SK-N-SH (cell line): ENCODE results near the gene NCS1. TPM values are rescaled to one million over a fixed set of nuclear protein-coding genes. Genes with fewer than 3 reads are reported as not detected.
A peak's percentile ranks its signal among the peaks of the same experiment; 100 is the strongest.

Source experiments
- CTCF ChIA-PET: fragments of 300-600, 350-600 bp; formaldehyde crosslinking; extraction: SDS; loops from one replicate; lab custom pipeline; 2021; lab: Yijun Ruan, JAX
- POLR2A ChIA-PET: fragments of 350-600 bp; sonication (Branson Sonifier 250); formaldehyde crosslinking; extraction: SDS; loops from one replicate; lab custom pipeline; 2020; ENCODE audit warnings: antibody characterized with exemption, inconsistent platforms; lab: Yijun Ruan, JAX
- DNase-seq: peaks from one replicate; pipeline ENCODE4 v3.0.0; 2012
- H2AFZ ChIP-seq: fragments of 200-600 bp; sonication (generic); 2 replicates; pipeline ENCODE4 v1.8.1; 2016; ENCODE audit warnings: antibody characterized with exemption, mild to moderate bottlenecking, low read depth
- H3F3A ChIP-seq: fragments of 200-600 bp; sonication (generic); replicated peaks from 2 replicates; pipeline ENCODE3; 2016; ENCODE audit warnings: antibody characterized with exemption, mild to moderate bottlenecking; ENCODE audit not compliant: insufficient read depth
- H3K27ac ChIP-seq, 2 experiments: fragments of 200-500 bp in 1 of 2; fragments of 200-600 bp in 1 of 2; sonication (Bioruptor generic) in 1 of 2; sonication (generic), shearing (Covaris generic) in 1 of 2; 2 replicates each; pipeline versions ENCODE4 v1.5.1 to v1.6.1; 2014 to 2016; ENCODE audit warnings: low read depth in 2 of 2, inconsistent platforms in 1 of 2, low read length in 1 of 2, mild to moderate bottlenecking in 1 of 2, mixed read lengths in 1 of 2
- H3K27me3 ChIP-seq: fragments of 200-600 bp; sonication (generic), shearing (Covaris generic); 2 replicates; pipeline ENCODE4 v1.6.1; 2016; ENCODE audit warnings: mixed run types; ENCODE audit not compliant: insufficient read depth
- H3K36me3 ChIP-seq, 2 experiments: fragments of 200-500 bp in 1 of 2; fragments of 200-600 bp in 1 of 2; sonication (Bioruptor generic) in 1 of 2; sonication (generic) in 1 of 2; replicated peaks in 1 of 2; 2 replicates each; pipeline versions ENCODE3 to v1.5.1; 2014 to 2016; ENCODE audit warnings: low read length in 1 of 2, mild to moderate bottlenecking in 1 of 2; ENCODE audit not compliant: insufficient read depth in 2 of 2, control insufficient read depth in 1 of 2
- H3K4me1 ChIP-seq, 2 experiments: fragments of 200-500 bp in 1 of 2; fragments of 200-600 bp in 1 of 2; sonication (Bioruptor generic) in 1 of 2; sonication (generic), shearing (Covaris generic) in 1 of 2; 2 replicates each; pipeline versions ENCODE4 v1.5.1 to v1.6.1; 2014 to 2016; ENCODE audit warnings: low read depth in 1 of 2, low read length in 1 of 2, mixed run types in 1 of 2; ENCODE audit not compliant: insufficient read depth in 2 of 2, control insufficient read depth in 1 of 2
- H3K4me2 ChIP-seq: fragments of 200-600 bp; sonication (generic), shearing (Covaris generic); 2 replicates; pipeline ENCODE4 v1.6.1; 2017; ENCODE audit warnings: mixed run types
- H3K4me3 ChIP-seq, 2 experiments: fragments of 200-500 bp in 1 of 2; fragments of 200-600 bp in 1 of 2; sonication (Bioruptor generic) in 1 of 2; sonication (generic), shearing (Covaris generic) in 1 of 2; 2 replicates each; pipeline versions ENCODE4 v1.5.1 to v1.8.1; 2014 to 2016; ENCODE audit warnings: low read depth in 2 of 2, inconsistent platforms in 1 of 2, low read length in 1 of 2, mild to moderate bottlenecking in 1 of 2, mixed read lengths in 1 of 2, moderate library complexity in 1 of 2
- H3K79me2 ChIP-seq: fragments of 200-600 bp; sonication (generic); 2 replicates; pipeline ENCODE4 v1.8.1; 2017; ENCODE audit warnings: mild to moderate bottlenecking; ENCODE audit not compliant: insufficient read depth
- H3K9ac ChIP-seq: fragments of 200-600 bp; sonication (generic); 2 replicates; pipeline ENCODE4 v1.6.1; 2017; ENCODE audit warnings: mixed run types
- H3K9me2 ChIP-seq: fragments of 200-600 bp; sonication (generic); 2 replicates; pipeline ENCODE4 v1.6.1; 2017; ENCODE audit warnings: mixed run types
- H3K9me3 ChIP-seq: fragments of 200-600 bp; sonication (generic); 2 replicates; pipeline ENCODE4 v1.6.1; 2017; ENCODE audit warnings: mixed run types, mild to moderate bottlenecking, moderate library complexity
- H4K20me1 ChIP-seq: fragments of 200-600 bp; sonication (generic); 2 replicates; pipeline ENCODE4 v1.6.1; 2017; ENCODE audit warnings: mild to moderate bottlenecking, mixed run types; ENCODE audit not compliant: insufficient read depth
- CHD2 ChIP-seq: fragments of 150-350 bp; IDR thresholded peaks from 2 replicates; pipeline ENCODE4 v1.6.1; 2018; ENCODE audit warnings: low read length; ENCODE audit not compliant: partially characterized antibody
- ELF1 ChIP-seq: IDR thresholded peaks from 2 replicates; pipeline ENCODE4 v1.4.0; 2012
- EZH2phosphoT487 ChIP-seq: fragments of 200-600 bp; sonication (generic); IDR thresholded peaks from 2 replicates; pipeline ENCODE4 v1.6.1; 2017; ENCODE audit warnings: low read depth, mixed run types, mild to moderate bottlenecking, antibody characterized with exemption, moderate library complexity, borderline replicate concordance
- GABPA ChIP-seq: IDR thresholded peaks from 2 replicates; pipeline ENCODE4 v1.4.0; 2012; ENCODE audit warnings: low read depth, mild to moderate bottlenecking
- GATA2 ChIP-seq: sonication (generic); formaldehyde crosslinking; IDR thresholded peaks from 2 replicates; pipeline ENCODE4 v1.5.0; 2020; ENCODE audit warnings: mild to moderate bottlenecking, missing genetic modification reagents
- IRF3 ChIP-seq: fragments of 150-350 bp; IDR thresholded peaks from 2 replicates; pipeline ENCODE4 v1.6.1; 2016; ENCODE audit warnings: mild to moderate bottlenecking, low read depth, low read length
- JUND ChIP-seq: IDR thresholded peaks from 2 replicates; pipeline ENCODE4 v1.4.0; 2012
- PBX3 ChIP-seq: IDR thresholded peaks from 2 replicates; pipeline ENCODE4; 2012
- RCOR1 ChIP-seq: fragments of 150-350 bp; IDR thresholded peaks from 2 replicates; pipeline ENCODE4 v1.6.1; 2017; ENCODE audit warnings: antibody characterized with exemption, low read length
- REST ChIP-seq: IDR thresholded peaks from 2 replicates; pipeline ENCODE4 v1.6.1; 2012; ENCODE audit warnings: mild to moderate bottlenecking, low read depth, low read length, moderate library complexity
- RXRA ChIP-seq: IDR thresholded peaks from 2 replicates; pipeline ENCODE4 v1.4.0; 2012; ENCODE audit warnings: low read depth, mild to moderate bottlenecking, borderline replicate concordance
- USF2 ChIP-seq: fragments of 150-350 bp; IDR thresholded peaks from 2 replicates; pipeline ENCODE4 v1.6.1; 2017; ENCODE audit warnings: antibody characterized with exemption, low read length, low read depth, borderline replicate concordance
- ZBTB33 ChIP-seq: IDR thresholded peaks from 2 replicates; pipeline ENCODE4 v1.4.0; 2012; ENCODE audit warnings: low read depth, borderline replicate concordance
- WGBS: methylation state at CpG from one replicate; pipeline ENCODE4 v1.1.6; 2017; ENCODE audit warnings: low lambda C conversion rate; 5-methylcytosine and 5-hydroxymethylcytosine counted together
- polyA plus RNA-seq, 3 experiments: library from polyadenylated mRNA; depleted of rRNA; stranded (reverse); fragments of >200 nt; gene quantifications; 2 replicates each; pipeline ENCODE4 v1.2.3, GENCODE V29; 2012

The NCS1 gene
- polyA plus RNA-seq, 1 of the 3 experiments (the other 2 are of a cell fraction): 40.6 TPM

GRCh38 chr9:130242270-130243014 lies 70.2 kb downstream of the NCS1 start:
- CTCF ChIA-PET: interaction anchor here (0.6 to 8.9 kb wide), 42 partner anchors 9 to 441 kb away, joined by 3 to 73 read pairs (median 6); partner anchors contain the start of gene NCS1

More at GRCh38 chr9:130242270-130243014, 70.2 kb downstream of the NCS1 start:
- no peaks in the 10 kb centered on the region for H3K79me2 ChIP-seq
- H3K27me3 ChIP-seq: no peaks in the 10 kb centered on the region
- WGBS: 89% methylated on average over 11 of the region's 11 CpGs
- DNase-seq: no peak
- H3K9me3 ChIP-seq: no peaks in the 10 kb centered on the region
- H3F3A ChIP-seq: no peaks in the 10 kb centered on the region
- H3K36me3 ChIP-seq: no peaks in the 10 kb centered on the region
- H3K4me1 ChIP-seq: peaks cover 0 to 21% of the 10 kb centered on the region in 2 experiments; a peak in 1 of 4 replicates
- peak overlapping the region in 1 of 2 experiments; percentile 35; a peak in 1 of 4 replicates for H3K27ac ChIP-seq
- H2AFZ ChIP-seq: peak overlapping the region; percentile 59; the same call in 1 of the 2 replicates
- no peaks in the 10 kb centered on the region for H4K20me1 ChIP-seq
- 0 out of 4 replicates have a peak overlapping the region, but pooled peaks of 1 of the 2 experiments have one; percentile 51 for H3K4me3 ChIP-seq
- no peaks in the 10 kb centered on the region for H3K9me2 ChIP-seq
- no peak for TF ChIP-seq RCOR1
- no peak for TF ChIP-seq IRF3
- no peak for TF ChIP-seq PBX3
- TF ChIP-seq ELF1: no peak
- TF ChIP-seq CHD2: no peak
- no peak for TF ChIP-seq RXRA
- no peak for TF ChIP-seq REST
- TF ChIP-seq GATA2: no peak
- TF ChIP-seq ZBTB33: no peak
- TF ChIP-seq GABPA: no peak
- no peak for TF ChIP-seq JUND
- TF ChIP-seq EZH2phosphoT487: no peak
- no peak for TF ChIP-seq USF2
- peak overlapping the region; percentile 25; the same call in 1 of the 2 replicates for H3K4me2 ChIP-seq
- no peak overlapping the region for H3K9ac ChIP-seq
- POLR2A ChIA-PET: interaction anchor here (0.8 kb wide), 2 partner anchors 31 to 48 kb away, joined by 3 read pairs; no protein-coding TSS in a partner anchor
